Activated T-helper 1 cell treated with anti-CD3 and anti-CD28 coated beads, Interleukin-2, amount 50 U/mL, for 16 hours (primary cell): ENCODE results near the gene LDLRAP1.

Experiments used
- DNase-seq, 2 donors: peaks; one replicate each; pipeline ENCODE4 v3.0.0-alpha.2; 2020; ENCODE audit warnings: low read depth in 1 of 2, low spot score in 1 of 2

The LDLRAP1 gene

GRCh38 chr1:25543005-25543424 is 391 bp upstream of the LDLRAP1 start:
- no peak for DNase-seq

GRCh38 chr1:25544243-25544764 is 898 bp downstream of the LDLRAP1 start:
- no peak for DNase-seq

GRCh38 chr1:25544819-25545218 is 1.4 kb downstream of the LDLRAP1 start:
- no peak for DNase-seq

GRCh38 chr1:25545767-25546166 is 2.4 kb downstream of the LDLRAP1 start:
- no peak for DNase-seq

GRCh38 chr1:25546193-25546592 is 2.8 kb downstream of the LDLRAP1 start:
- no peak for DNase-seq

GRCh38 chr1:25548601-25549000 is 5.2 kb downstream of the LDLRAP1 start:
- no peak for DNase-seq

GRCh38 chr1:25549273-25550154 is 6.1 kb downstream of the LDLRAP1 start:
- peak; percentile 57 to 61 for DNase-seq

GRCh38 chr1:25550155-25550506 is 6.7 kb downstream of the LDLRAP1 start:
- DNase-seq, result no peak

GRCh38 chr1:25550683-25551310 is 7.4 kb downstream of the LDLRAP1 start:
- no peak for DNase-seq

- DNase-seq, result no peak
Observed at GRCh38 chr1:25553749-25554429, 10.5 kb downstream of the LDLRAP1 start.

- no peak for DNase-seq
Observed at GRCh38 chr1:25554430-25554780, 11.0 kb downstream of the LDLRAP1 start.

- DNase-seq, result no peak
Observed at GRCh38 chr1:25554886-25555752, 11.7 kb downstream of the LDLRAP1 start.

- DNase-seq, result no peak
Observed at GRCh38 chr1:25555753-25556092, 12.3 kb downstream of the LDLRAP1 start.

GRCh38 chr1:25556132-25556670 is 12.8 kb downstream of the LDLRAP1 start:
- no peak for DNase-seq

GRCh38 chr1:25556791-25557476 is 13.5 kb downstream of the LDLRAP1 start:
- DNase-seq, result no peak

GRCh38 chr1:25557543-25557942 is 14.1 kb downstream of the LDLRAP1 start:
- DNase-seq, result no peak

- no peak for DNase-seq
Observed at GRCh38 chr1:25559031-25559430, 15.6 kb downstream of the LDLRAP1 start.

- DNase-seq, result no peak
Observed at GRCh38 chr1:25560001-25560400, 16.6 kb downstream of the LDLRAP1 start.

GRCh38 chr1:25560788-25561187 is 17.4 kb downstream of the LDLRAP1 start:
- no peak for DNase-seq

- no peak for DNase-seq
Observed at GRCh38 chr1:25561421-25562100, 18.2 kb downstream of the LDLRAP1 start.
